Endometrial microvascular endothelial cells (primary cell): ENCODE results near the gene NLRX1. TPM values are rescaled to one million over a fixed set of nuclear protein-coding genes. Genes with fewer than 3 reads are reported as not detected.
"Not testable (repeated sequence)": the region's sequence is repeated elsewhere in the genome, so short reads cannot be mapped to it uniquely, and the experiment has no call there.

Source experiments
- in situ Hi-C: cut with HindIII; loops from 2 replicates; pipeline ENCODE4 v1.10.0; 2017; ENCODE audit warnings: low sequenced_read_pairs, low pct_unique_long_range_greater_than_20kb; ENCODE audit errors: inconsistent ontology term
- total RNA-seq: library from RNA; depleted of rRNA; stranded (reverse); fragments of >200 nt; gene quantifications from one replicate; pipeline ENCODE4 v1.2.3, GENCODE V29; 2015; ENCODE audit errors: inconsistent ontology term

The NLRX1 gene
- total RNA-seq, 1 donor from 2014 or later = 16.7 TPM

- in situ Hi-C loops = no loop called here
These were observed 34.0 kb downstream of the NLRX1 start for GRCh38 chr11:119202554-119202953.

- in situ Hi-C loops = no loop called here
These were observed 35.5 kb downstream of the NLRX1 start for GRCh38 chr11:119204066-119204465.

- in situ Hi-C loops = no loop called here
These were observed 36.6 kb downstream of the NLRX1 start for GRCh38 chr11:119205080-119205479.

- in situ Hi-C loops = no loop called here
These were observed 37.3 kb downstream of the NLRX1 start, which contains the start of gene CBL for GRCh38 chr11:119205574-119206510. TSS of gene CBL (plus strand) at chr11:119206339. CDS start at chr11:119206418, 79 bp downstream.

GRCh38 chr11:119206511-119207414 is 38.2 kb downstream of the NLRX1 start:
- in situ Hi-C loops = no loop called here

- in situ Hi-C loops = no loop called here
These were observed 39.0 kb downstream of the NLRX1 start for GRCh38 chr11:119207415-119207960.

- in situ Hi-C loops = no loop called here
These were observed 40.7 kb downstream of the NLRX1 start for GRCh38 chr11:119209186-119209585.

- in situ Hi-C loops = no loop called here
These were observed 41.5 kb downstream of the NLRX1 start for GRCh38 chr11:119210050-119210449.

- in situ Hi-C loops = no loop called here
These were observed 49.8 kb downstream of the NLRX1 start for GRCh38 chr11:119218141-119218878.

GRCh38 chr11:119222308-119222707 is 53.8 kb downstream of the NLRX1 start:
- in situ Hi-C loops = no loop called here

- in situ Hi-C loops = no loop called here
These were observed 54.4 kb downstream of the NLRX1 start for GRCh38 chr11:119222891-119223290.

- in situ Hi-C loops = no loop called here
These were observed 55.3 kb downstream of the NLRX1 start for GRCh38 chr11:119223856-119224255.

GRCh38 chr11:119228535-119229287 is 60.2 kb downstream of the NLRX1 start:
- in situ Hi-C loops = not testable (repeated sequence)

- in situ Hi-C loops = no loop called here
These were observed 60.8 kb downstream of the NLRX1 start for GRCh38 chr11:119229288-119229672.

GRCh38 chr11:119229741-119230140 is 61.2 kb downstream of the NLRX1 start:
- in situ Hi-C loops = no loop called here
